IMR-90 (cell line): ENCODE measurements around the gene ABLIM3. TPM values are rescaled to one million over a fixed set of nuclear protein-coding genes. Genes with fewer than 3 reads are reported as not detected.

Experiments
- ATAC-seq: fragments of 200-7000 bp; cut with Tn5 transposase; 2 replicates; pipeline ENCODE4 v1.9.1; 2020; ENCODE audit warnings: low read depth, mild to moderate bottlenecking, moderate library complexity
- BruUV-seq: library from RNA; stranded (reverse); fragments of 400-500 nt; replicated peaks from 2 replicates; lab custom pipeline; 2021; lab: Mats Ljungman, UMichigan
- CTCF ChIA-PET: fragments of 300-600 bp; formaldehyde crosslinking; extraction: SDS; loops from one replicate; lab custom pipeline; 2021; ENCODE audit warnings: antibody characterized with exemption; lab: Yijun Ruan, JAX
- POLR2A ChIA-PET: fragments of 300-600 bp; sonication (Branson Sonifier 250); formaldehyde crosslinking; loops from one replicate; lab custom pipeline; 2022; ENCODE audit warnings: antibody characterized with exemption; ENCODE audit not compliant: unreplicated experiment; lab: Charles Lee
- DNase-seq: peaks from one replicate; pipeline ENCODE4 v3.0.0; 2013
- H2AFZ ChIP-seq: replicated peaks from 2 replicates; pipeline ENCODE3; 2013; ENCODE audit warnings: low read length, mild to moderate bottlenecking; ENCODE audit not compliant: poor library complexity
- H2AK5ac ChIP-seq: 2 replicates; pipeline ENCODE4 v1.6.1; 2013; ENCODE audit warnings: low read depth, low read length, inconsistent platforms
- H2AK9ac ChIP-seq: replicated peaks from 2 replicates; pipeline ENCODE3; 2013; ENCODE audit warnings: mild to moderate bottlenecking, low read depth, low read length, moderate library complexity; ENCODE audit not compliant: poor library complexity
- H2BK120ac ChIP-seq: 2 replicates; pipeline ENCODE4 v1.6.1; 2013; ENCODE audit warnings: low read depth, low read length, inconsistent platforms
- H2BK15ac ChIP-seq: 3 replicates; pipeline ENCODE4 v1.6.1; 2013; ENCODE audit warnings: low read depth, low read length, inconsistent platforms
- H2BK20ac ChIP-seq: 2 replicates; pipeline ENCODE4 v1.6.1; 2013; ENCODE audit warnings: low read depth, mild to moderate bottlenecking, inconsistent platforms, low read length, moderate library complexity
- H2BK5ac ChIP-seq: 2 replicates; pipeline ENCODE4 v1.6.1; 2013; ENCODE audit warnings: mild to moderate bottlenecking, low read depth, low read length, inconsistent platforms; ENCODE audit not compliant: poor library complexity, severe bottlenecking
- H3K14ac ChIP-seq: replicated peaks from 2 replicates; pipeline ENCODE4 v1.6.1; 2013; ENCODE audit warnings: low read depth, low read length, inconsistent platforms
- H3K18ac ChIP-seq: 2 replicates; pipeline ENCODE4 v1.6.1; 2013; ENCODE audit warnings: low read depth, low read length, control low read depth
- H3K23ac ChIP-seq: 2 replicates; pipeline ENCODE4 v1.6.1; 2013; ENCODE audit warnings: low read depth, low read length, inconsistent platforms
- H3K27ac ChIP-seq: 2 replicates; pipeline ENCODE4 v1.5.1; 2013; ENCODE audit warnings: mild to moderate bottlenecking, control low read depth, low read length; ENCODE audit not compliant: insufficient read depth
- H3K27me3 ChIP-seq: 2 replicates; pipeline ENCODE4 v1.6.1; 2013; ENCODE audit warnings: low read length; ENCODE audit not compliant: control insufficient read depth, insufficient read depth
- H3K36me3 ChIP-seq: 2 replicates; pipeline ENCODE4 v1.6.1; 2013; ENCODE audit warnings: low read length, mixed read lengths; ENCODE audit not compliant: control insufficient read depth, insufficient read depth
- H3K4ac ChIP-seq: 2 replicates; pipeline ENCODE4 v1.6.1; 2013; ENCODE audit warnings: low read depth, low read length, inconsistent platforms
- H3K4me1 ChIP-seq: 2 replicates; pipeline ENCODE4 v1.6.1; 2013; ENCODE audit warnings: low read length, mixed read lengths; ENCODE audit not compliant: control insufficient read depth, insufficient read depth
- H3K4me2 ChIP-seq: 2 replicates; pipeline ENCODE4 v1.6.1; 2013; ENCODE audit warnings: low read depth, mild to moderate bottlenecking, control low read depth, low read length, moderate library complexity
- H3K4me3 ChIP-seq: 2 replicates; pipeline ENCODE4 v1.5.1; 2013; ENCODE audit warnings: low read depth, mild to moderate bottlenecking, control low read depth, low read length, moderate library complexity; ENCODE audit not compliant: insufficient read depth
- H3K56ac ChIP-seq: 2 replicates; pipeline ENCODE4 v1.6.1; 2013; ENCODE audit warnings: low read length, inconsistent platforms; ENCODE audit not compliant: insufficient read depth; ENCODE audit errors: extremely low read depth
- H3K79me1 ChIP-seq, 2 experiments: 2 replicates each; pipeline ENCODE4 v1.6.1; 2013; ENCODE audit warnings: low read length in 2 of 2, inconsistent platforms in 1 of 2, low read depth in 1 of 2
- H3K9ac ChIP-seq: 2 replicates; pipeline ENCODE4 v1.6.1; 2013; ENCODE audit warnings: low read depth, low read length, control low read depth
- H3K9me1 ChIP-seq: 2 replicates; pipeline ENCODE4 v1.6.1; 2013; ENCODE audit warnings: low read length, inconsistent platforms; ENCODE audit not compliant: insufficient read depth
- H3K9me3 ChIP-seq: 2 replicates; pipeline ENCODE4 v1.6.1; 2013; ENCODE audit warnings: low read length; ENCODE audit not compliant: control insufficient read depth, insufficient read depth
- H4K20me1 ChIP-seq: 2 replicates; pipeline ENCODE4 v1.6.1; 2013; ENCODE audit warnings: low read length, inconsistent platforms; ENCODE audit not compliant: insufficient read depth
- H4K5ac ChIP-seq: 2 replicates; pipeline ENCODE4 v1.6.1; 2013; ENCODE audit warnings: mild to moderate bottlenecking, low read depth, low read length, control low read depth
- H4K8ac ChIP-seq, 2 experiments: 2 replicates each; pipeline ENCODE4 v1.6.1; 2013; ENCODE audit warnings: low read depth in 2 of 2, low read length in 2 of 2, control low read depth in 1 of 2, inconsistent platforms in 1 of 2
- H4K91ac ChIP-seq: 2 replicates; pipeline ENCODE4 v1.6.1; 2013; ENCODE audit warnings: low read depth, low read length, inconsistent platforms; ENCODE audit not compliant: insufficient read depth
- BHLHE40 ChIP-seq: fragments of 150-350 bp; IDR thresholded peaks from 2 replicates; pipeline ENCODE4 v1.6.1; 2016; ENCODE audit warnings: mild to moderate bottlenecking, low read depth, low read length
- ELK1 ChIP-seq: fragments of 150-350 bp; IDR thresholded peaks from 2 replicates; pipeline ENCODE4 v1.6.1; 2016; ENCODE audit warnings: low read depth, mild to moderate bottlenecking, low read length, moderate library complexity, borderline replicate concordance
- MAFK ChIP-seq: IDR thresholded peaks from 2 replicates; pipeline ENCODE4 v1.6.1; 2012; ENCODE audit warnings: low read depth, low read length, improper control_type of control experiment
- MXI1 ChIP-seq: IDR thresholded peaks from 2 replicates; pipeline ENCODE4 v1.6.1; 2012; ENCODE audit warnings: low read depth, mild to moderate bottlenecking, low read length, moderate library complexity, borderline replicate concordance
- POLR2A ChIP-seq: IDR thresholded peaks from 2 replicates; pipeline ENCODE4 v1.6.1; 2012; ENCODE audit warnings: mild to moderate bottlenecking, low read depth, low read length
- RFX5 ChIP-seq: IDR thresholded peaks from 2 replicates; pipeline ENCODE4 v1.8.0; 2012; ENCODE audit warnings: low read depth, mild to moderate bottlenecking, low read length, moderate library complexity
- WGBS, 2 experiments: methylation state at CpG; one replicate each; pipeline versions ENCODE4 v1.1.5 to v1.1.7; 2013; ENCODE audit warnings: missing lambda C conversion rate in 2 of 2; ENCODE audit not compliant: insufficient read length in 1 of 2; ENCODE audit errors: extremely low coverage in 2 of 2; 5-methylcytosine and 5-hydroxymethylcytosine counted together
- dilution Hi-C: fragments of 300-500 bp; cut with HindIII; formaldehyde crosslinking; loops from one replicate; pipeline ENCODE4 v1.14.3; 2018; ENCODE audit warnings: low sequenced_read_pairs; ENCODE audit not compliant: unreplicated experiment
- in situ Hi-C: fragments of 300-500 bp; cut with MboI; formaldehyde crosslinking; loops from 3 replicates; pipeline ENCODE4 v1.14.3; 2019; ENCODE audit warnings: low sequenced_read_pairs, inconsistent platforms, mixed read lengths
- intact Hi-C: fragments of 100-400 bp; cut with micrococcal nuclease; formaldehyde crosslinking; loops from 2 replicates; pipeline ENCODE4 v1.10.0; 2022
- polyA plus RNA-seq, 3 experiments: library from polyadenylated mRNA; depleted of rRNA; stranded (reverse); fragments of >200 nt; gene quantifications; 2 replicates each; pipeline ENCODE4 v1.2.3, GENCODE V29; 2012; ENCODE audit warnings: low replicate concordance in 1 of 3
- total RNA-seq: library from RNA; depleted of rRNA; stranded (reverse); fragments of >200 nt; gene quantifications from 2 replicates; pipeline ENCODE4 v1.2.3, GENCODE V29; 2012

Gene ABLIM3
- total and polyA plus RNA-seq, 2 of the 4 experiments (the other 2 are of a cell fraction): 33.3 to 69.9 TPM

- TF ChIP-seq ELK1 (no peak), BHLHE40 (no peak), MXI1 (no peak), POLR2A (no peak)
Measured at GRCh38 chr5:149289301-149289700, 148.0 kb downstream of the ABLIM3 start (continued).

- H3K9me3 ChIP-seq: no peaks in the 10 kb centered on the region
- ChIA-PET CTCF (no interaction called here), POLR2A (no interaction called here)
- H2AK5ac ChIP-seq: no peak overlapping the region
- no peak overlapping the region for H3K14ac ChIP-seq
- intact Hi-C loops: no loop called here
- no peak overlapping the region for H3K9ac ChIP-seq
- H3K4me1 ChIP-seq: peaks cover 3% of the 10 kb centered on the region
- no peaks in the 10 kb centered on the region for H3K36me3 ChIP-seq
- H2BK15ac ChIP-seq: no peak overlapping the region
- no peak overlapping the region for H2AK9ac ChIP-seq
- no TSS peak for BruUV-seq
- H2AFZ ChIP-seq: no peak overlapping the region
- no peaks in the 10 kb centered on the region for H3K27me3 ChIP-seq
- H4K20me1 ChIP-seq: no peaks in the 10 kb centered on the region
- ATAC-seq (no peak), DNase-seq (no peak)
- no peak overlapping the region for H4K5ac ChIP-seq
- peaks cover 2% of the 10 kb centered on the region for H3K9me1 ChIP-seq
- H2BK5ac ChIP-seq: no peak overlapping the region
- H3K79me1 ChIP-seq: 0 out of 4 replicates have a peak, but pooled peaks cover 0 to 3% of the 10 kb centered on the region in 2 experiments
- H3K18ac ChIP-seq: no peak overlapping the region
- TF ChIP-seq MAFK (no peak), RFX5 (no peak)
- H4K91ac ChIP-seq: no peak overlapping the region
- H3K27ac ChIP-seq: no peak overlapping the region
- H3K4me3 ChIP-seq: no peak overlapping the region
- H2BK20ac ChIP-seq: no peak overlapping the region
- no peak overlapping the region for H3K23ac ChIP-seq
- in situ Hi-C loops: no loop called here
- WGBS, 2 experiments: 59 to 100% methylated on average over 1 to 4 of the region's 10 CpGs
- no peak overlapping the region for H4K8ac ChIP-seq
- dilution Hi-C loops: no loop called here
- no peak overlapping the region for H3K4me2 ChIP-seq
- no peak overlapping the region for H3K4ac ChIP-seq
- no peak overlapping the region for H3K56ac ChIP-seq
- no peak overlapping the region for H2BK120ac ChIP-seq
Measured at GRCh38 chr5:149294872-149295829, 153.9 kb downstream of the ABLIM3 start.
